HG03095 (cell line): ENCODE measurements around the gene LAMC2.
"Not testable (repeated sequence)": the region's sequence is repeated elsewhere in the genome, so short reads cannot be mapped to it uniquely, and the experiment has no call there.

Experiments
- ATAC-seq: cut with Tn5 transposase; IDR thresholded peaks from one replicate; pipeline ENCODE4 v1.9.1; 2021; ENCODE audit warnings: moderate library complexity; ENCODE audit not compliant: unreplicated experiment

Gene LAMC2

GRCh38 chr1:183185941-183186490, at the start of gene LAMC2:
Gene LAMC2, plus strand, starts transcription at chr1:183186264. Its CDS starts 89 bp downstream, at chr1:183186353.
- no peak for ATAC-seq

- ATAC-seq: no peak
These were observed 48.3 kb upstream of the LAMC2 start for GRCh38 chr1:183137782-183138181.

DNA sequence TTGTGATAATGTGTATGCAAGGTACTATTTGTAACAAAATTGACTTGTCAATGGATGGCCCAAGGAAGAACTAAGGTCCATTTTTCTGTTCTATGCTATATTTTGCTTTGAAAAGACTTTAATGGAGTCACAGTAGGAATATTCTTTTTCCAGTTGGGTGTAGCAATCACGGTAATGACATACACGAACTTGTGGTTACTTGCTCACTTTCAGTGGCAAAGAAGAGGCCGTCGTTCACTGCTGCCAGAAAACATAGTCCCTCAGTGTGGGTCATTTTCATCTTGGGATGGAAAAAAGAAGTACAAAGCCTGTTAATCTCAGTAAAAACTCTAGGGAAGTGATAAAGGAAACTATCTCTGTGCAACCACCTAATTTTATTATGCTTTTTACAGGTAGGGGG, 47.8 kb upstream of the LAMC2 start:
- ATAC-seq: no peak

GRCh38 chr1:183139281-183139942, 46.7 kb upstream of the LAMC2 start:
- ATAC-seq: no peak

GRCh38 chr1:183140633-183141032, 45.4 kb upstream of the LAMC2 start:
- ATAC-seq: no peak

DNA sequence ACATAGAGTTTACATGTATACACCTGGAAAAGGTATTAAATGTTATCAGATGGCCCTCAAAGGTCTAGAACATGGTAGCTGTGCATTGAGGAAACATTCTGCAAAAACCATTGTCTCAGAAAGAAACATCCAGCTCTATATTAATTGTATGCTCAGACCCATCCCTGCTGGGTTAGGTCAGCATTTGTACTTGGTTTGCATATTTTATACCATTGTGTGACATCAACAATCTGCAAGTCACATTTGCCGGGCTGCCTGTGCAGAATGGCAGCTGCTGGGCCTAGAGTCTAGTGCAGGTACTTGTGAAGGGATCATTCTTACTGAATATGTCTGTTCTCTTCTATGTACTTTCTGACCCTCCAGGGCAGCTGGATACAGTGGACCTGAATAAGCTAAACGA, 43.9 kb upstream of the LAMC2 start:
- no peak for ATAC-seq

DNA sequence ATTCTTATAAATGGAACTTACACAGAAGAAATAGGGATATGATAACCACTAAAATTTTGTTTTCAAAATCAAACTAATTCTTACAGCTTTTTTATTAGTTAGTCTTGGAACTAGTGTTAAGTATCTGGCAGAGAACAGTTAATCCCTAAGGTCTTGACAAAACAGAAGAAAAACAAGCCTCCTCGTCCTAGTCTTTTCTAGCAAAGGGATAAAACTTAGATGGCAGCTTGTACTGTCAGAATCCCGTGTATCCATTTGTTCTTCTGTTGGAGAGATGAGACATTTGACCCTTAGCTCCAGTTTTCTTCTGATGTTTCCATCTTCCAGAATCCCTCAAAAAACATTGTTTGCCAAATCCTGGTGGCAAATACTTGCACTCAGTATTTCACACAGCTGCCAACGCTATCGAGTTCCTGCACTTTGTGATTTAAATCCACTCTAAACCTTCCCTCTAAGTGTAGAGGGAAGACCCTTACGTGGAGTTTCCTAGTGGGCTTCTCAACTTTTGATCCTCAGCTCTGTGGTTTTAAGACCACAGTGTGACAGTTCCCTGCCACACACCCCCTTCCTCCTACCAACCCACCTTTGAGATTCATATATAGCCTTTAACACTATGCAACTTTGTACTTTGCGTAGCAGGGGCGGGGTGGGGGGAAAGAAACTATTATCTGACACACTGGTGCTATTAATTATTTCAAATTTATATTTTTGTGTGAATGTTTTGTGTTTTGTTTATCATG, 42.3 kb upstream of the LAMC2 start:
- no peak for ATAC-seq

- ATAC-seq: no peak
These were observed 41.3 kb upstream of the LAMC2 start for GRCh38 chr1:183144752-183145151.

DNA sequence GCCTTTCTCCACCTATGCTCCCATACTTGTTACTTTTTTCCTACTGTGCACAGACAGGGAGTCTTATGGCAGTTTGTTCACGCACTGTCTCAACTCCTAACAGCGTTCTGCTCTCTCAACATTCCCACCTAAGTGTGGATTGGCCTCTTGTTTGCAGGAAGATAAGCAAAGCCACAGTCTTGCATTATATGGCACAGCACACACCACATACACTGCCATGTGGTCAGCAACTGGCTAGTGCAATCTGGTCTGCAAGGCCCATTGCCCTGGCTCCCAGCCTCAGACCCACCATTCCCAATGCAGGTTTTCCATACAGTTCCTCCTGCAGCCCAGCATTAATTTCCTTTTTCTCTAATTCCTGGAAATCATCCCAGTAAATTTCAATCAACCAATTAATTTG, 38.3 kb upstream of the LAMC2 start:
- ATAC-seq: no peak

GRCh38 chr1:183148599-183148998, 37.5 kb upstream of the LAMC2 start:
- no peak for ATAC-seq

GRCh38 chr1:183149273-183149672, 36.8 kb upstream of the LAMC2 start:
- ATAC-seq: no peak

- ATAC-seq: not testable (repeated sequence)
These were observed 36.0 kb upstream of the LAMC2 start for GRCh38 chr1:183150032-183150431.

GRCh38 chr1:183150445-183150844, 35.6 kb upstream of the LAMC2 start:
- no peak for ATAC-seq

- ATAC-seq: no peak
These were observed 33.9 kb upstream of the LAMC2 start for GRCh38 chr1:183152180-183152579.

DNA sequence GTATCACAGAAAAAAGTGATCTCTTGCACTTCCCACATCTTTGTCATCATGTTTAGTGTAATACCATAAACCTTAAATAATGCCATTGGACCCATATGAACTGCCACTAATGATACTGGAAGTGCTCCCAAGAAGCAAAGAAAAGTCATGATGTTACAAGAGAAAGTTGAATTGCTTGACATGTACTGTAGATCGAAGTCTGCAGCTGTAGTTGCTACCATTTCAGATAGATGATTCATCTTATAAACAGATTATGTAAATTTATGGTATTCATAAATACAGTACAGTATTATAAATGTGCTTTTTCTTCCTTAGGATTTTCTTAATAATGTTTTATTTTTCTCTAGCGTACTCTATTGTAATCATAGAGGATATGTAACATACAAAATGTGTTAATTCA, 30.1 kb upstream of the LAMC2 start:
- ATAC-seq: no peak

- ATAC-seq: no peak
These were observed 26.1 kb upstream of the LAMC2 start for GRCh38 chr1:183159960-183160359.

DNA sequence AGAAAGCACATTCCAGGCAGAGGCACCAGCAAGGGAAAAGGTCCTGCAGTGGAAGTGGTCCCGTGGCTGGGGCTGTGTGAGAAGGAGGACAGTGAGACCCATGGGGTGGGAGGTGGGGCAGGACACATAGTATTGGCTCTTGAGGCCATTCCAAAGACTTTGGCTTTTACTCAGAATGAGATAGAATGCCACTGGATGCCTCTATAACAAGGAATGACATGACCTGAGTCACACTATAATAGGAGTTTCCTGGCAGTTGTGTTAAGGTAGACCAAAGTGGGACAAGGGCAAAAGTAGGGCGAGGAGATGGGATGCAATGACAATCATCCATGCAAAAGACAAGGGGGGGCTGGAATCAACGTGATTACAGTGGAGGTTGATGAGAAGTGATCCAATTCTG, 24.7 kb upstream of the LAMC2 start:
- ATAC-seq: no peak

- no peak for ATAC-seq
These were observed 22.7 kb upstream of the LAMC2 start for GRCh38 chr1:183163316-183163715.

DNA sequence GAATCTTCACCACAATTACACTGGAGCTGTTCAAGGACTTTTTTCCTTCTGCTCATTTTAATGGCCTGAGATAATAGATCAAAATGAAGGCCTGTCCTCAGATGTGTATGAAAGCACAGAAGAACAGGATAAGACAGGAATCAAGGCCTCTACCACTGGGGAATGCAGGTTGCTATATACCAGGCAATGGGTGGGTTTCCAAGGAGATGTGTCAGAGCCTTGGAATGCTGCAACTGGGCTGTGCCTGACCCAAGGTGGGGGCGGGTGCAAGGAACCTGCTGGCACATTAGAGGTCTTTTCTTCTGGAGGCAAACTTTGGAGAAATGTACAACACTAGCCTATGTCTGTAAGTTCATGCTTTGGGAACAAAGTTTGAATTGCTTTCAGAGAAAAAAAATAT, 21.7 kb upstream of the LAMC2 start:
- ATAC-seq: no peak

GRCh38 chr1:183164963-183165362, 21.1 kb upstream of the LAMC2 start:
- no peak for ATAC-seq

- no peak for ATAC-seq
These were observed 20.6 kb upstream of the LAMC2 start for GRCh38 chr1:183165456-183165855.

DNA sequence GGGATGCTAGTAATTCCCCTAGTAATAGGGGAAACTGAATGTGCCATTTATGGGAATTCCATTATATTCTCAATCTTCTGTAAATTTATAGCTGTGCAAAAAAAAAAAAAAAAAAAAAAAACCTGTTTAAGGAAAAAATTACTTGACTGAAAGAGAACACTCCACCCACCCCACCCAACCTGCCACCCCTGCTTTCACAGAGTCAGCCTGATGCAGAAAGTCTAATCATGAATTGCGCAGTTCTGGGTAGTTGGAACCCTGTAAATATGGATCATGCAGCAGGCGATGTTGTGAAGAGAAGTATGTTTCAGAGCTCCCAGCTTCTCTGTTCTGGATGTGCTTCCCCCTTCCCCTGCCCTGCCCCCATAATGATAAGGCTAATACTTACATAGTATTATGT, 19.6 kb upstream of the LAMC2 start:
- no peak for ATAC-seq
